ENCODE data around the gene L3MBTL4.
"Not testable (repeated sequence)": the region's sequence is repeated elsewhere in the genome, so short reads cannot be mapped to it uniquely, and the experiment has no call there.

L3MBTL4 gene

GRCh38 chr18:6405237-6406074 lies 9.3 kb downstream of the L3MBTL4 start:
- no peak for TF ChIP-seq TAF1 (IDR thresholded peaks at IDR 0.05; ENCODE audit: borderline replicate concordance, low read depth, low read length)
- TF ChIP-seq POLR2A (IDR thresholded peaks at IDR 0.05; ENCODE audit: low read depth, low read length), result no peak
- TF ChIP-seq POLR2AphosphoS5 (IDR thresholded peaks at IDR 0.05; ENCODE audit: low read depth, low read length), result no peak
- FAIRE-seq (peak; percentile 62), DNase-seq (ENCODE audit: insufficient read length) (no peak)

GRCh38 chr18:6404834-6405233 lies 9.9 kb downstream of the L3MBTL4 start:
- no peak for TF ChIP-seq TAF1 (IDR thresholded peaks at IDR 0.05; ENCODE audit: borderline replicate concordance, low read depth, low read length)
- TF ChIP-seq POLR2A (IDR thresholded peaks at IDR 0.05; ENCODE audit: low read depth, low read length), result no peak
- no peak for TF ChIP-seq POLR2AphosphoS5 (IDR thresholded peaks at IDR 0.05; ENCODE audit: low read depth, low read length)
- no peak for DNase-seq (ENCODE audit: insufficient read length)
- FAIRE-seq, result no peak

- DNase-seq (ENCODE audit: insufficient read length) (no peak), FAIRE-seq (no peak)
- no peak for TF ChIP-seq TAF1 (IDR thresholded peaks at IDR 0.05; ENCODE audit: borderline replicate concordance, low read depth, low read length)
- no peak for TF ChIP-seq POLR2AphosphoS5 (IDR thresholded peaks at IDR 0.05; ENCODE audit: low read depth, low read length)
- TF ChIP-seq POLR2A (IDR thresholded peaks at IDR 0.05; ENCODE audit: low read depth, low read length), result no peak
These were observed 13.0 kb downstream of the L3MBTL4 start for GRCh38 chr18:6401687-6402086.

GRCh38 chr18:6399776-6400175 lies 14.9 kb downstream of the L3MBTL4 start:
- no peak for TF ChIP-seq POLR2A (IDR thresholded peaks at IDR 0.05; ENCODE audit: low read depth, low read length)
- no peak for TF ChIP-seq POLR2AphosphoS5 (IDR thresholded peaks at IDR 0.05; ENCODE audit: low read depth, low read length)
- no peak for TF ChIP-seq TAF1 (IDR thresholded peaks at IDR 0.05; ENCODE audit: borderline replicate concordance, low read depth, low read length)

GRCh38 chr18:6397931-6398566 lies 16.7 kb downstream of the L3MBTL4 start:
- peak; percentile 50 for FAIRE-seq
- DNase-seq (ENCODE audit: insufficient read length), result no peak
- TF ChIP-seq TAF1 (IDR thresholded peaks at IDR 0.05; ENCODE audit: borderline replicate concordance, low read depth, low read length) (no peak), POLR2A (IDR thresholded peaks at IDR 0.05; ENCODE audit: low read depth, low read length) (no peak), POLR2AphosphoS5 (IDR thresholded peaks at IDR 0.05; ENCODE audit: low read depth, low read length) (no peak)

More at GRCh38 chr18:6399776-6400175, 14.9 kb downstream of the L3MBTL4 start:
- DNase-seq (ENCODE audit: insufficient read length) (no peak), FAIRE-seq (no peak)

- FAIRE-seq (no peak), DNase-seq (ENCODE audit: insufficient read length) (no peak)
- TF ChIP-seq POLR2AphosphoS5 (IDR thresholded peaks at IDR 0.05; ENCODE audit: low read depth, low read length) (no peak), TAF1 (IDR thresholded peaks at IDR 0.05; ENCODE audit: borderline replicate concordance, low read depth, low read length) (no peak), POLR2A (IDR thresholded peaks at IDR 0.05; ENCODE audit: low read depth, low read length) (no peak)
These were observed 17.9 kb downstream of the L3MBTL4 start for GRCh38 chr18:6396847-6397246.

GRCh38 chr18:6396276-6396675 lies 18.4 kb downstream of the L3MBTL4 start:
- FAIRE-seq (no peak), DNase-seq (ENCODE audit: insufficient read length) (no peak)
- no peak for TF ChIP-seq POLR2AphosphoS5 (IDR thresholded peaks at IDR 0.05; ENCODE audit: low read depth, low read length)
- TF ChIP-seq TAF1 (IDR thresholded peaks at IDR 0.05; ENCODE audit: borderline replicate concordance, low read depth, low read length), result no peak
- no peak for TF ChIP-seq POLR2A (IDR thresholded peaks at IDR 0.05; ENCODE audit: low read depth, low read length)

- no peak for FAIRE-seq
- TF ChIP-seq POLR2A (IDR thresholded peaks at IDR 0.05; ENCODE audit: low read depth, low read length) (no peak), POLR2AphosphoS5 (IDR thresholded peaks at IDR 0.05; ENCODE audit: low read depth, low read length) (no peak), TAF1 (IDR thresholded peaks at IDR 0.05; ENCODE audit: borderline replicate concordance, low read depth, low read length) (no peak)
- no peak for DNase-seq (ENCODE audit: insufficient read length)
These were observed 25.7 kb downstream of the L3MBTL4 start for GRCh38 chr18:6389005-6389404.

GRCh38 chr18:6382963-6383362 lies 31.7 kb downstream of the L3MBTL4 start:
- TF ChIP-seq TAF1 (IDR thresholded peaks at IDR 0.05; ENCODE audit: borderline replicate concordance, low read depth, low read length) (no peak), POLR2A (IDR thresholded peaks at IDR 0.05; ENCODE audit: low read depth, low read length) (no peak), POLR2AphosphoS5 (IDR thresholded peaks at IDR 0.05; ENCODE audit: low read depth, low read length) (no peak)
- FAIRE-seq (no peak), DNase-seq (ENCODE audit: insufficient read length) (no peak)

- FAIRE-seq; DNase-seq (ENCODE audit: insufficient read length): not testable (repeated sequence)
These were observed 37.2 kb downstream of the L3MBTL4 start for GRCh38 chr18:6377473-6377872.

- FAIRE-seq (no peak), DNase-seq (ENCODE audit: insufficient read length) (no peak)
- no peak for TF ChIP-seq POLR2A (IDR thresholded peaks at IDR 0.05; ENCODE audit: low read depth, low read length)
- TF ChIP-seq POLR2AphosphoS5 (IDR thresholded peaks at IDR 0.05; ENCODE audit: low read depth, low read length), result no peak
- TF ChIP-seq TAF1 (IDR thresholded peaks at IDR 0.05; ENCODE audit: borderline replicate concordance, low read depth, low read length), result no peak
These were observed 38.1 kb downstream of the L3MBTL4 start for GRCh38 chr18:6376433-6377229.

Data from GM12892 (cell line).